Measurements from ENCODE around the gene NSUN6. TPM values are rescaled to one million over a fixed set of nuclear protein-coding genes. Genes with fewer than 3 reads are reported as not detected.

NSUN6 gene
- total and polyA plus RNA-seq, 2 experiments from 2014 or later = 18.1 to 37.4 TPM

DNA sequence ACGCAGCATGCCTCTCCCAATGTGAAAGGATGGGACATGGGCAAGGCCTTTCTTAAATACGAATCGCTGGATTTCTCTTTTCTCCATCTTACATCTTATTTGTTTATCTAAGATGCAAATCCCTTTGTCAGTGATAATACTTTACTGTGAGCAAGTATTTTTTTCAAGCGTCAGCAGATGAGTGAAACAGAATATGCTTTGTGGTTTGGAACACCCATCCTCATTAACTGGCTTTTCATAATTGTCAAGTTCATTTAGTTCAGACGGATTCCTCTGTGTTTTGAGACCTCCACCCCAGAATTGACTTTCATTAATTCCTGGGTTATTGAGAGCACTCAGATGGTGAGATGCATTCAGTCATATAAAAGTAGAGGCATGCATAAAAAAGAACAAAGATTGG lies 149.8 kb downstream of the NSUN6 start (continued):
- TF ChIP-seq NANOG (IDR thresholded peaks at IDR 0.05; ENCODE audit: borderline replicate concordance) (no peak), CTCF (conservative IDR thresholded peaks at IDR 0.05; ENCODE audit: low read depth in 2 of 2) (no peak), CREB1 (CRISPR knock-in tag; IDR thresholded peaks at IDR 0.05; ENCODE audit: low read depth) (no peak)

DNA sequence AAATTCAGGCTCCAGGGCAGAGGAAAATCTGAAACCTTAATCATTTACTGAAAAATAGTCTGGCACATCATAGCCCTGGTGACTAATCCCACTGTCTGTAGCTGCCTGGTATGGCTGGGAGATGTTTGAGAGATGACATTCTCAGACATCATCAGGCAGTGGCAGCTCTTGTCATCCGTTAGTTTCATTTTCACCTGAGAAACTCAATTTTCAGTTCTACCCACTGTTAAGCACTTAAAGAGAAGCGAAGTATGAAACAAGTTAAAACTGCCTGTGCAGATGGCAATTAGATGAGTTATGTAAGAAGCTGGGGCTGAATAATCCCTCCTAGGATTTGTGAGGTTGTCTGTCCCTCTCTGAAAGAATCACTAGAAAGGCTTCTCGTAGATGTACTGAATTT lies 150.2 kb downstream of the NSUN6 start:
- H3K27ac Mint-ChIP-seq = no peak overlapping the region
- Histone ChIP-seq H3K9me2 (ENCODE audit: insufficient read depth) (no peaks in the 10 kb centered on the region), H3K27ac (ENCODE audit: low read depth) (no peak overlapping the region), H3F3A (replicated peaks; ENCODE audit: low read depth) (no peaks in the 10 kb centered on the region), H3K27me3 (ENCODE audit: insufficient read depth) (no peaks in the 10 kb centered on the region), H3K4me1 (ENCODE audit: insufficient read depth) (0 out of 2 replicates have a peak, but pooled peaks cover 3% of the 10 kb centered on the region), H2AFZ (no peak overlapping the region), H3K4me3 (no peak overlapping the region), H3K4me2 (no peak overlapping the region), H3K36me3 (ENCODE audit: insufficient read depth) (no peaks in the 10 kb centered on the region), H3K79me2 (replicated peaks; ENCODE audit: insufficient read depth) (no peaks in the 10 kb centered on the region), H4K20me1 (replicated peaks; ENCODE audit: insufficient read depth) (no peaks in the 10 kb centered on the region)
- ATAC-seq (no peak), DNase-seq (ENCODE audit: low spot score) (no peak)
- peaks cover 17% of the 10 kb centered on the region for H3K4me1 Mint-ChIP-seq
- no peaks in the 10 kb centered on the region for H3K9me3 Mint-ChIP-seq
- H3K4me3 Mint-ChIP-seq = no peak overlapping the region
- H3K36me3 Mint-ChIP-seq (ENCODE audit: low read depth) = no peaks in the 10 kb centered on the region
- peaks cover 2% of the 10 kb centered on the region for H3K27me3 Mint-ChIP-seq (ENCODE audit: insufficient read depth, low read depth, poor library complexity)
- no peak for TF ChIP-seq EZH2 (IDR thresholded peaks at IDR 0.05; ENCODE audit: low read depth, unreplicated experiment)
- TF ChIP-seq EZH2phosphoT487 (IDR thresholded peaks at IDR 0.05; ENCODE audit: unreplicated experiment) = no peak
- no peak for TF ChIP-seq JUNB (IDR thresholded peaks at IDR 0.05; ENCODE audit: unreplicated experiment)
- no peak for TF ChIP-seq ZNF462 (CRISPR knock-in tag; IDR thresholded peaks at IDR 0.05)
- TF ChIP-seq, protein P1, sequence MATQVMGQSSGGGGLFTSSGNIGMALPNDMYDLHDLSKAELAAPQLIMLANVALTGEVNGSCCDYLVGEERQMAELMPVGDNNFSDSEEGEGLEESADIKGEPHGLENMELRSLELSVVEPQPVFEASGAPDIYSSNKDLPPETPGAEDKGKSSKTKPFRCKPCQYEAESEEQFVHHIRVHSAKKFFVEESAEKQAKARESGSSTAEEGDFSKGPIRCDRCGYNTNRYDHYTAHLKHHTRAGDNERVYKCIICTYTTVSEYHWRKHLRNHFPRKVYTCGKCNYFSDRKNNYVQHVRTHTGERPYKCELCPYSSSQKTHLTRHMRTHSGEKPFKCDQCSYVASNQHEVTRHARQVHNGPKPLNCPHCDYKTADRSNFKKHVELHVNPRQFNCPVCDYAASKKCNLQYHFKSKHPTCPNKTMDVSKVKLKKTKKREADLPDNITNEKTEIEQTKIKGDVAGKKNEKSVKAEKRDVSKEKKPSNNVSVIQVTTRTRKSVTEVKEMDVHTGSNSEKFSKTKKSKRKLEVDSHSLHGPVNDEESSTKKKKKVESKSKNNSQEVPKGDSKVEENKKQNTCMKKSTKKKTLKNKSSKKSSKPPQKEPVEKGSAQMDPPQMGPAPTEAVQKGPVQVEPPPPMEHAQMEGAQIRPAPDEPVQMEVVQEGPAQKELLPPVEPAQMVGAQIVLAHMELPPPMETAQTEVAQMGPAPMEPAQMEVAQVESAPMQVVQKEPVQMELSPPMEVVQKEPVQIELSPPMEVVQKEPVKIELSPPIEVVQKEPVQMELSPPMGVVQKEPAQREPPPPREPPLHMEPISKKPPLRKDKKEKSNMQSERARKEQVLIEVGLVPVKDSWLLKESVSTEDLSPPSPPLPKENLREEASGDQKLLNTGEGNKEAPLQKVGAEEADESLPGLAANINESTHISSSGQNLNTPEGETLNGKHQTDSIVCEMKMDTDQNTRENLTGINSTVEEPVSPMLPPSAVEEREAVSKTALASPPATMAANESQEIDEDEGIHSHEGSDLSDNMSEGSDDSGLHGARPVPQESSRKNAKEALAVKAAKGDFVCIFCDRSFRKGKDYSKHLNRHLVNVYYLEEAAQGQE (IDR thresholded peaks at IDR 0.05; ENCODE audit: unreplicated experiment) = no peak
- no peak for TF ChIP-seq CREB1 (CRISPR knock-in tag; IDR thresholded peaks at IDR 0.05; ENCODE audit: low read depth)
- no peak for TF ChIP-seq NANOG (IDR thresholded peaks at IDR 0.05; ENCODE audit: borderline replicate concordance)
- TF ChIP-seq POLR2AphosphoS5 (IDR thresholded peaks at IDR 0.05; ENCODE audit: low read depth) = no peak
- TF ChIP-seq ZNF114 (CRISPR knock-in tag; IDR thresholded peaks at IDR 0.05) = no peak
- TF ChIP-seq ZNF331 (CRISPR knock-in tag; IDR thresholded peaks at IDR 0.05; ENCODE audit: low read depth) = no peak
- TF ChIP-seq ETS1 (IDR thresholded peaks at IDR 0.05) = no peak
- no peak for TF ChIP-seq STAT1 (IDR thresholded peaks at IDR 0.05; ENCODE audit: unreplicated experiment)
